ENCODE measurements around the gene ZCCHC7.
"Not testable (repeated sequence)": the region's sequence is repeated elsewhere in the genome, so short reads cannot be mapped to it uniquely, and the experiment has no call there.

ZCCHC7 gene

DNA sequence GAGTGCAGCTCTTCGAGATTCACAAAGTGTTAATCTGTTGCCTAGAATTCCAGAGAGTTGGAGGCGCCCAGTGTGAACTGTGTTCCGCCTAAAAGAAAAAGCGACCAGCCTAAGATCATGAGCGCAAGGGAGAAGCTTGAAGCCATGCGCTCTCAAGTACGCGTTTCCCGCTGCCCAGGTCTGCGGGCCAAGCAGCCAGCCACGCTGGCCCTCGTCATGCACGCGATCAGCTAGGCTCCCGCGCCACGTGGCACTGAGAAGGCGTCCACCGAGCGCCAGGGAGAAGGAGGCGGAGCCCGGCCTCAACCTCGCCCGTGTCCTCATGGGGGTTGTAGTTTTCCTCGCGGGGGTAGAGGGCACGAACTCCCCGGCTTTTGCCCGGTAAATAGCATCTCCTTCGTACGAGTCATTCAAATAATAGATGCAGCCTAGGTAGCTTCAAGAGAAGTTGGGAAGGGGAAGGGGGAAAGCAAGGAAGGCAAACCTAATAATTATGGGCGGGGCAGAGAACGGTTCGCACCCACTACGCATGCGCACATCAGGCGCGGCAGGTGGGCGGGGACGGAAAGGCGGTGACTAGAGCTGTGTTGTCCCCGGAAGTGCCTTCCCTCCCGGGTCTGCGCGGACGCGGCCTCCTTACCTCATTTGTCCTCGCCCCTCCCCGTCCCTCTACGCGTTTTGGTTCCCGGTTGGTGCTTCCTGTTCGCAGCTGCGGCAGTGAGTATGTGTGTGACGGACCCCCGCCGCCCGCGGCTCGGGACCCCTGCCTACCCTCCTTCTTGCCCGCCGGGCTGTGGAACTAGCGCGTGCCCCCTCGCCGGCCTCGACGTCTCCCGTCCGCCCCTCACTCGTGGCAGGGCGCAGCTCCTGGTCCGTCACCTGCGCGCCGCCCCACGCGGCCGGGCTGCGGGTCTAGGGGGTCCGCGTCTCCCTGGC lies at the start of gene ZCCHC7:
TSS of gene ZCCHC7 (plus strand) at position 668 of the 936 bp plus-strand sequence.
- peak; percentile 65 to 98 (median 94) for DNase-seq

GRCh38 chr9:37074790-37075189 lies 45.6 kb upstream of the ZCCHC7 start:
- not testable (repeated sequence) for DNase-seq

DNA sequence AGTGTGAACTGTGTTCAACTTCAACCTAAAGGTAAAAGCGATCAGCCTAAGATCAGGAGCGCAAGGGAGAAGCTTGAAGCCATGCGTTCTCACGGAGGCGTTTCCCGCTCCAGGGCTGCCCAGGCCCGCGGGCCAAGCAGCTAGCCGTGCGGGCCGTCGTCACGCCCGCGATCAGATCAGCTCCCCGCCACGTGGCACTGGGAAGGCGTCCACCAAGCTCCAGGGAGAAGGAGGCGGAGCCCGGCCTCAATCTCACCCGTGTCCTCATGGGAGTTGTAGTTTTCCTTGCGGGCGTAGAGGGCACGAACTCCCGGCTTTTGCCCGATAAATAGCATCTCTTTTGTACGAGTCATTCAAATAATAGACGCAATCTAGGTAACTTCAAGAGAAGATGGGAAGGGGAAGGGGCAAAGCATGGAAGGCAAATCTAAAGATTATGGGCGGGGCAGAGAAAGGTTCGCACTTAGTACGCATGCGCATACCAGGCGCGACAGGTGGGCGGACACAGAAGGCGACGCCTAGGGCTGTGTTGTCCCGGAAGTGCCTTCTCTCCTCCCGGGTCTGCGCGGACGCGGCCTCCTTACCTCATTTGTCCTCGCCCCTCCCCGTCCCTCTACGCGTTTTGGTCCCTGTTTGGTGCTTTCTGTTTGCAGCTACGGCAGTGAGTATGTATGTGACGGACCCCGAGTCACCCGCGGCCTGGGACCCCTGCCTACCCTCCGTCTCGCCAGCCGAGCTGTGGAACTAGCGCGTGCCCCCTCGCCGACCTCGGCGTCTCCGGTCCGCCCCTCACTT lies 40.8 kb upstream of the ZCCHC7 start:
- peak; percentile 65 to 97 (median 89) for DNase-seq

- DNase-seq = peak in 23 of 56 donors; percentile 4 to 41 (median 30)
Observed at GRCh38 chr9:37080165-37080628, 40.2 kb upstream of the ZCCHC7 start.

DNA sequence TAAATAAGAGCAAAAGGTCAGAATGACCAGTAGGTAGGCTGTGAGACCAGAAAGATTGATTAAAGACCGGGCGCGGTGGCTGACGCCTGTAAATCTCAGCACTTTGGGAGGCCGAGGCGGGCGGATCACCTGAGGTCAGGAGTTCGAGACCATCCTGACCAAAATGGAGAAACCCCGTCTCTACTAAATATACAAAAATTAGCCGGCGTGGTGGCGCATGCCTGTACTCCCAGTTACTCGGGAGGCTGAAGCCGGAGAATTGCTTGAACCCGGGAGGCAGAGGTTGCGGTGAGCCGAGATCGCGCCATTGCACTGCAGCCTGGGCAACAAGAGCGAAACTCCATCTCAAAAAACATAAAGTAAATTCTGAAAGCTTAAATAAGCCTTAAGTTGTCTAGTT lies 38.9 kb upstream of the ZCCHC7 start:
- not testable (repeated sequence) for DNase-seq

DNA sequence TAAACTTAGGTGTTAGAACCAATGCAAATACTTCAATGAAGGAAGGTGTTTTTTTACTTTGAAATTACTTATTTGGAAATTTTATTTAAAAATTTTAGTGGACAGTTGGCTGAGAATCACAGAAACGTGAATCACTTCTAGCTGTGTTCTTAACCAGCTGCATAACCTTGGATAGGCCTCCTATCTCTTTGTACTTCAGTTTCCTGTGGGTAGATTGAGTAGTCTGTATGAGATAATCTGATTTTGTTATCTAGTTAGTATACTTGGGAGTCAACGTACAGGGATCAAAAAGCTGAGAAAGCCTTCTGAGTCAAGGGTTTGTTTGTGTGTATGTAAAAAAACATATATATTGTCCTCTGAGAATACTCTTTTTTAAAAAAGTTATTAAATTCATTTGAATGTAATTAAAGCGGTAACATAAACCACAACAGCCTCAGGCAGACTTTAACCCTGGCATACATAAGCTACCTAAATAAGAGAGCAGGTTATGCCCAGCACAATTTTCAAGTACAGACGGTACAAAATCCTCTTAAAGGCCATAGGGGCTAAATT lies 38.1 kb upstream of the ZCCHC7 start:
- no peak for DNase-seq

DNA sequence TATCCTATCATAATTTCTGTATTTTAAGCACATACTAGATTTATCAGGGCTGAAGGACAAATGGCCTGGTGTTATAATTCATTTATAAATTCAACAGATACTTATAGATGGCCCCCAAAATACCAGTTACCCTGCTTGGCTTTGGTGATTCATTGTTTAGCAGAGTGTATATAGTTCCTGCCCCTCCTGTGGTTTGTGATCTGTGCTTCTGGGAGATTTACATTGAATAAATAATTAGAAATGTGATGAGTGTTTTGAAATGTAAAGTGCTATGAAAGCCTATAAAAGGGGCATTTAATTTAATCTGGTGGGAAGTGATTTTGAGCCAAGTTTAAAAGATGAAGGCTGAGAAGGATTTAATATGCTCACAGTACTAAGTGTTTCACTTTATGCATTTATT lies 36.7 kb upstream of the ZCCHC7 start:
- DNase-seq = no peak

DNA sequence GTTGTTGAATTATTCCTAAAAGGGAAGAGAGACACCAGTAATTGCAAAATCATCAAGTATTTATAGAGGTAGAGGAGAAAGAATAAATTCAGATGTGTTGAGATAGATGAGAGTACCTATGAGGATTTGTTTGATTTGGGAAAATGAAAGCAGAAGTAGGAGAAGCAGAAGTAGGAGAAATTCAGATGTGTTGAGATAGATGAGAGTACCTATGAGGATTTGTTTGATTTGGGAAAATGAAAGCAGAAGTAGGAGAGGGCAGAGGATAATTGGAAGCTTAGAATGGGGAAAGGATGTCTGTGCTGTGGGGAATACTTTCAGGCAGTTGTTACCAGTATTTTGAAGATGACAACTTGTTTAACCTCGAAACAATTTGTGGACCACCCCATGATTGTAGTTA lies 35.1 kb upstream of the ZCCHC7 start:
- no peak for DNase-seq

GRCh38 chr9:37092714-37093295 lies 27.6 kb upstream of the ZCCHC7 start:
- DNase-seq = not testable (repeated sequence)

- DNase-seq = no peak
Observed at GRCh38 chr9:37094751-37095150, 25.6 kb upstream of the ZCCHC7 start.

DNA sequence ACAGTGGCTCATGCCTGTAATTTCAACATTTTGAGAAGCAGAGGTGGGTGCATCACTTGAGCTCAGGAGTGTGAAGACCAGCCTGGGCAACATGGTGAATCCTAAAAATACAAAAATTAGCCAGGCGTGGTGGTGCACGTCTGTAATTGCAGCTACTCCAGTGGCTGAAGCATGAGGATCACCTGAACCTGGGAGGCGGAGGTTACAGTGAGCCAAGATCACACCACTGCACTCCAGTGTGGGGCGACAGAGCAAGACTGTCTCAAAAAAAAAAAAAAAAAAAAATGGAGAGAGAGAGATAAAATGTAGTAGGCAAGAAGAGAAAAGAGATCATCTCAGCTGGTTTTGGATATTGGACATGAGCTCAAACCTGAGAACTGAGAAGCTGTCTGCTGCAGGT lies 23.7 kb upstream of the ZCCHC7 start:
- no peak for DNase-seq

DNA sequence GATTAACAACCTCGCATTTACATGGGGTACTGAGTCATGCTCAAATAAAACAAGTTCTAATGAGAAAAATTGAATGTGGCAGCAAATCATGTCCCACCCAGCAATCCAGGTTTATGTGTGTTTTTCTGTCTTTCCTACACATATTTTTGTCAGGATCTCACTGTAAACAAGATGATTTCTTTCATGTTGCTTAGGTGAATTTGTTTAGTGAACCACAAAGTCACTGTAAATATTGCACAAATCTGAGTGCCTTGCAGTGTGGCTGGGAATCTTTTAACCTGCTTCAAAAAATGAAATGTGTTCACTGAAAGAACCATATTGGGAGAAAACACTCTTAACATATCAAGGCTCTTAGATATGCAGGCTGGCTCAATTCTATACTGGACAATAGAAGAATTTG lies 23.1 kb upstream of the ZCCHC7 start:
- DNase-seq = no peak

- DNase-seq = no peak
Observed at GRCh38 chr9:37100327-37100726, 20.0 kb upstream of the ZCCHC7 start.

- no peak for DNase-seq
Observed at GRCh38 chr9:37100741-37101140, 19.6 kb upstream of the ZCCHC7 start.

DNA sequence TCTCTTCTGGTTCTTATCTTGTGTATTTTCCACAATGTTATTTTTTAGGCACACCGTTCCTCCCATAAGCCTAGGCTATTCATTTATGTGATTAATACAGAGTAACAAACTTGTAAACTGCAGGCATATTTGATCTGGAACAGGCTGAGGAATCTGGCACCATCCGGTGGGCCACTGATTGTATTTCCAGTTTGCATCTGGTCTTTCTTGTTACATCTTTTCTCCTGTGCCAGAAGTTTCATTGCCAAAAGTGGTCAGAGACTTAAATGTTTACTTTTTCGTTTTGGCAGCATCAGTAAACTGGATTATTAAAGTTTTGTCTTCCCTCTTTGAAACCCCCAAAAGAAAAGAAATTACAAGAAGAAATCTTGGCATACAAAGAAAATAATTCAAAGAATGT lies 17.9 kb upstream of the ZCCHC7 start:
- DNase-seq = no peak

GRCh38 chr9:37104183-37104889 lies 16.0 kb upstream of the ZCCHC7 start:
- DNase-seq = no peak

- no peak for DNase-seq
Observed at GRCh38 chr9:37105234-37105633, 15.1 kb upstream of the ZCCHC7 start.

- no peak for DNase-seq
Observed at GRCh38 chr9:37107701-37108100, 12.7 kb upstream of the ZCCHC7 start.

DNA sequence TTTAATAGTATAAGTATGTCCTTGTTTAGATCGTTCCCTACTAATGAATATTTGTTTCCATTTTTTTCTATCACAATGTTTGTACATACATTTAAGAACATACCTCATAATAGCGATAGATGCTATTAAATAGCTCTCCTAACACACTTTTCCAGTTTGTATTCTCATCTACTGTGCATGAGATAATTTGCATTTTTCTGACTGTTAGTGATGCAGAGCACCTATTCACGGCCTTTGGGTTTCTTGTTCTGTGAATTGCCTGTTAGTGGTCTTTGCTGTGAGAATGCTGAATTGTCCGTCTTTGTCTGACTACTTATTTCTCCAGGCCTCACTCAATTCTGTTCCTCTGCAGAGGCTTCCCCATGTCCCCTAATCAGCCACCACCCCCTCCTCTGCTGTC lies 5.9 kb upstream of the ZCCHC7 start:
- DNase-seq = not testable (repeated sequence)

DNA sequence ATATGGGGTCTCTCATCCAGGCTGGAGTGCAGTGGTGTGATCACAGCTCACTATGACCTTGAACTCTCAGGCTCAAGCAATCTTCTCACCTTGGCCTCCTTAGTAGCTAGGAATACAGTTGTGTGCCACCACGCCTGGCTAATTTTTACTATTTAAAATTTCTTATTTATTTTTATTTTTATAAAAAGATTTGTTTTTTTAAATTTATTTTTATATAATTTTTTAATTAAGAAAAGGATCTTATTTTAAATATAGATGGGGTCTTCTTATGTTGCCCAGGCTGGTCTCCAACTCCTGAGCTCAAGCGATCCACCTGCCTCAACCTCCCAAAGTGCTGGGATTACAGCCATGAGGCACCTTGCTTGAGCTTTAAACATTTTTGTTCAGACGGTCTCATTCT lies 2.4 kb upstream of the ZCCHC7 start:
- DNase-seq = no peak

DNA sequence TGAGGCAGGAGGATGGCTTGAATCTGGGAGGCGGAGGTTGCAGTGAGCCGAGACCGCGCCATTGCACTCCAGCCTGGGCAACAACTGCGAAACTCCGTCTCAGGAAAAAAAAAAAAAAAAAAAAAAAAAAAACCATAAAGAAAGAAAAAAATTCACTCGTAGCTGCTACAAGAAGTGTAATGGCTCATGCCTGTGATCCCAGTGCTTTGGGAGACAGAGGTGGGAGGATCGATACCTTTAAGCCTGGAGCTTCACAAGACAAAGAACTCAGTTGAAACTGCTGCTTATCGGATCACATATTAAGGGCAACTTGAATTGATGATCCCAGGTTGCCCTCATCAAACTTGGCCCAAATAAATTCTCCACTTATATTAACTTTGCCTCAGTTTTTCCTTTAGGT lies 1.0 kb upstream of the ZCCHC7 start:
- DNase-seq = no peak
